ENCODE measurements around the gene PYGO2.
A peak's percentile ranks its signal among the peaks of the same experiment; 100 is the strongest.

The PYGO2 gene

GRCh38 chr1:154967331-154967950, 5.9 kb upstream of the PYGO2 start:
- peaks cover 19% of the 10 kb centered on the region for H3K4me1 ChIP-seq
- DNase-seq = no peak
- no peak overlapping the region for H3K4me3 ChIP-seq (ENCODE audit: low read depth, low read length)
- H3K9me3 ChIP-seq = no peaks in the 10 kb centered on the region
- TF ChIP-seq, protein P1, sequence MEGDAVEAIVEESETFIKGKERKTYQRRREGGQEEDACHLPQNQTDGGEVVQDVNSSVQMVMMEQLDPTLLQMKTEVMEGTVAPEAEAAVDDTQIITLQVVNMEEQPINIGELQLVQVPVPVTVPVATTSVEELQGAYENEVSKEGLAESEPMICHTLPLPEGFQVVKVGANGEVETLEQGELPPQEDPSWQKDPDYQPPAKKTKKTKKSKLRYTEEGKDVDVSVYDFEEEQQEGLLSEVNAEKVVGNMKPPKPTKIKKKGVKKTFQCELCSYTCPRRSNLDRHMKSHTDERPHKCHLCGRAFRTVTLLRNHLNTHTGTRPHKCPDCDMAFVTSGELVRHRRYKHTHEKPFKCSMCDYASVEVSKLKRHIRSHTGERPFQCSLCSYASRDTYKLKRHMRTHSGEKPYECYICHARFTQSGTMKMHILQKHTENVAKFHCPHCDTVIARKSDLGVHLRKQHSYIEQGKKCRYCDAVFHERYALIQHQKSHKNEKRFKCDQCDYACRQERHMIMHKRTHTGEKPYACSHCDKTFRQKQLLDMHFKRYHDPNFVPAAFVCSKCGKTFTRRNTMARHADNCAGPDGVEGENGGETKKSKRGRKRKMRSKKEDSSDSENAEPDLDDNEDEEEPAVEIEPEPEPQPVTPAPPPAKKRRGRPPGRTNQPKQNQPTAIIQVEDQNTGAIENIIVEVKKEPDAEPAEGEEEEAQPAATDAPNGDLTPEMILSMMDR (IDR thresholded peaks at IDR 0.05; ENCODE audit: low read depth, low read length) = no peak
- H3K27me3 ChIP-seq = no peaks in the 10 kb centered on the region
- peaks cover 40% of the 10 kb centered on the region for H3K36me3 ChIP-seq

GRCh38 chr1:154966111-154966510, 4.5 kb upstream of the PYGO2 start:
- no peaks in the 10 kb centered on the region for H3K27me3 ChIP-seq
- no peak overlapping the region for H3K4me3 ChIP-seq (ENCODE audit: low read depth, low read length)
- DNase-seq = no peak
- no peaks in the 10 kb centered on the region for H3K9me3 ChIP-seq
- TF ChIP-seq, protein P1 (IDR thresholded peaks at IDR 0.05; ENCODE audit: low read depth, low read length) = no peak
- peaks cover 40% of the 10 kb centered on the region for H3K36me3 ChIP-seq
- peaks cover 13% of the 10 kb centered on the region for H3K4me1 ChIP-seq

DNA sequence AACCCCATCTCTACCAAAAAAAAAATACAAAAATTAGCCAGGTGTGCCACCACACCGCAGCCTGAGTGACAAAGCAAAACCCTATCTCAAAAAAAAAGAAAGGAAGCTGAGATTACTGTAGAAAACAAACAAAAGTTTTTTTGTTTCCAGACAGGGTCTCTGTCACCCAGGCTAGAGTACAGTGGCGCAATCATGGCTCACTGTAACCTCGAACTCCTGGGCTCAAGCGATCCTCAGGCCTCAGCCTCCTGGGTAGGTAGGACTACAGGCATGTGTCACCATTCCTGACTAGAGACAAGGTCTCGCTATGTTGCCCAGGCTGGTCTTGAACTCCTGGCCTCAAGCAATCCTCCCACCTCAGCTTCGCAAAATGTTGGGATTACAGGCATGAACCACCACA, 2.8 kb upstream of the PYGO2 start:
- peaks cover 44% of the 10 kb centered on the region for H3K36me3 ChIP-seq
- TF ChIP-seq, protein P1 (IDR thresholded peaks at IDR 0.05; ENCODE audit: low read depth, low read length) = no peak
- no peaks in the 10 kb centered on the region for H3K27me3 ChIP-seq
- H3K9me3 ChIP-seq = no peaks in the 10 kb centered on the region
- peaks cover 12% of the 10 kb centered on the region for H3K4me1 ChIP-seq
- no peak for DNase-seq
- no peak overlapping the region for H3K4me3 ChIP-seq (ENCODE audit: low read depth, low read length)

DNA sequence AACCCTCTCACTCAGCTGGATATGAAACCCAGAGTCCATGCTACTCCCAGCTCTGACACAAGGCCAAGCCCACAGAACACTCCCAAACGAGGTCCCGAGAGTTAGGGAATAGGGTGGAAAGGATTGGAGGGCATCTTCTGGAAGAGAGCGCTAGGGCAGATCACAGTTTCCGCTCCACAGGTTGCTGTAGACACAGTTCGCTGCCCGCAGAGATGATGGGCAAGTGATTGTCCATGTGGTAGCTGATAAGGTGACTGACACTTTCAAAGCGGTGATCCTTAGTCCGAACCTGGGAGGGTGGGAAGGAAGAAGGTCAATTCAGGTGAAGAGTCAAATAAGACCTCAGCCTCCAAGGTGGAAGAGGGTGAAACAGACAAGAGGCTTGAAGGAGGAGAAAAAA, 2.1 kb upstream of the PYGO2 start:
- Histone ChIP-seq H3K9me3 (no peaks in the 10 kb centered on the region), H3K4me3 (ENCODE audit: low read depth, low read length) (no peak overlapping the region), H3K4me1 (peaks cover 8% of the 10 kb centered on the region), H3K36me3 (peaks cover 51% of the 10 kb centered on the region), H3K27me3 (no peaks in the 10 kb centered on the region)
- TF ChIP-seq, protein P1 (IDR thresholded peaks at IDR 0.05; ENCODE audit: low read depth, low read length) = no peak
- no peak for DNase-seq

GRCh38 chr1:154962795-154963330, 1.3 kb upstream of the PYGO2 start:
- no peaks in the 10 kb centered on the region for H3K27me3 ChIP-seq
- H3K9me3 ChIP-seq = no peaks in the 10 kb centered on the region
- DNase-seq = no peak
- peaks cover 48% of the 10 kb centered on the region for H3K36me3 ChIP-seq
- peaks cover 3% of the 10 kb centered on the region for H3K4me1 ChIP-seq
- H3K4me3 ChIP-seq (ENCODE audit: low read depth, low read length) = peak overlapping the region; percentile 83
- TF ChIP-seq, protein P1 (IDR thresholded peaks at IDR 0.05; ENCODE audit: low read depth, low read length) = no peak

DNA sequence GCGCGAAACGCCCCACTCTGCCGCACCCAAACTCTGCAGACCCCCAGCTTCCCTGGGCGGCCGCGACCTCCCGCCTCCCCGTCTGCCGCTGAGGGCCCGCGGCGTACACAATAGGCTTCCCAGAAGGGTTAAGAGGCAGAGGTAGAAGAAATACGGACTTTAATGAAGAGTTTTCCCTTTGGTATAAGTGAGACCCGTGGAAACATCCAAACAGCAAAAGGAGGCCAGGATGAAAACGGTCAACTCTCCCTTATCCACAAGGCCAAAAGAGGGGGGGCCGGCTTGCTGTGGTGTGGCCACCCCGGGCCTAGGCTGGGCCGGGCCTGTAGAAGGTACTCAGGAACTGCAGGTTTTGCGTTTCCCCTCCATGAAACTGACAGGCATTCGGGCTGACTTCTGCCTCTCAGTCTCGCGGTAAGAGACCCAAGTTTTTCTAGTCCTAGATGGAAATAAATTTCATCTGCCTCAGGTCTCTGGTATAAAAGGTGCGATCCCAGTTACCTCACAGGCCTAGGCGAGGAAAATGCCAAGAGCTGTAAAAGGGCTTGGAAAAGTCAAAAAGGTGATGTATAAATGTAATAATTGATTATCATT, 671 bp upstream of the PYGO2 start:
- TF ChIP-seq, protein P1 (IDR thresholded peaks at IDR 0.05; ENCODE audit: low read depth, low read length) = no peak
- H3K27me3 ChIP-seq = no peaks in the 10 kb centered on the region
- H3K36me3 ChIP-seq = peaks cover 42% of the 10 kb centered on the region
- no peak for DNase-seq
- H3K4me1 ChIP-seq = peaks cover 3% of the 10 kb centered on the region
- peak overlapping the region; percentile 83 for H3K4me3 ChIP-seq (ENCODE audit: low read depth, low read length)
- H3K9me3 ChIP-seq = no peaks in the 10 kb centered on the region
